NOMO-1 treated with DMSO at 0.1 percent for 48 hours (cell line): ENCODE measurements around the gene FAM110C.
"Not testable (repeated sequence)": the region's sequence is repeated elsewhere in the genome, so short reads cannot be mapped to it uniquely, and the experiment has no call there.

Experiments
- DNase-seq: peaks from one replicate; lab custom pipeline; 2025; ENCODE audit not compliant: unreplicated experiment; lab: John Stamatoyannopoulos, UW

FAM110C gene

DNA sequence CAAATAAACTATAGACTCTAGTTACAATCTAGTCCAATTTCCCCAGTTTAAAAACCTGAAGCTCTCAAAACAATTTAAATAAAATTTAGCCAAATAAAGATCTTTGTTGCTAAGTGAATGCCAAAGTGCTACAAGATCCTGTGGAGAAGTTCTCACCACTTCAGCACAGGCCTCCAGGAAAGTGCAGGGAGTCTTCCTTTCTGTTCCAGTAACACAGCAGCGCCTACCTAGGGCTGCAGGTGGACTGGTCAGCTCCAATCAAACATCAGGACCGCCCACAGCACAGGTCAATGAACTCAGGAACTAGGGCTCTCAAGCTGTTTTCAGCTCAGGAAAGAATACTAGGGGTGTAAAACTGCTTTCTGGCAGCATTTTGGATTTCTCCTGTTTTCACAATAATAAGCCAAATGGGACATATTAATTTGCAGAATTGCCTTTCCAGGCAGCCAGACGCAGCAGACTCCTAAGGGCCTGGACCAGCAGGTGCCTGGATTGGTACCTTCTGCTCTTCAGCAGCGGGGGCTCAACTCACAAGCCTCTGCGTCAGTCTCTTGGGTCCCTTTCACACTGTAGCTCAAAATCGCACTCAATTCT, 1.5 kb downstream of the FAM110C start:
- DNase-seq, result no peak

- no peak for DNase-seq
Observed at GRCh38 chr2:42788-43187, 3.5 kb downstream of the FAM110C start.

GRCh38 chr2:40465-40864, 5.8 kb downstream of the FAM110C start:
- no peak for DNase-seq

GRCh38 chr2:38155-38554, 8.2 kb downstream of the FAM110C start:
- no peak for DNase-seq

DNA sequence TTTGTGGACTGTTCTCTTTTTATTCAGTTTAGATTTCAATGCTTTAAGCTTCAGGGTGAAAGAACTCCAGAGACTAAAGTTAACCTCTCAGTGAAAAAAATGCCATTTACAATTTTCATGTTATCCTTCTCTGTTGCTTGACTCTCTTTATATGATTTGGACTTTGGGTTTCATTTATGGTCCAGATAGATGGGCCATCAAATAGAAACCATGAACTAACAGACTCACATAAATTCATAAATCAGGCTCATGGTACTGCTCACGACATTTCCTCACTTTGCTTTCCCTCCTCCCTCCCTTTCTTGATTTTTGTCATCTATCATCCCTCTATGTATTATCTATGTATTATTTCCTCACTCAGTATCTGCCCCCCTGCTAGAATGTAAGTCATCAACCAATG, 10.0 kb downstream of the FAM110C start:
- no peak for DNase-seq

GRCh38 chr2:35852-36251, 10.5 kb downstream of the FAM110C start:
- DNase-seq, result no peak

GRCh38 chr2:33620-34019, 12.7 kb downstream of the FAM110C start:
- DNase-seq, result no peak

GRCh38 chr2:32068-32467, 14.2 kb downstream of the FAM110C start:
- DNase-seq, result no peak

DNA sequence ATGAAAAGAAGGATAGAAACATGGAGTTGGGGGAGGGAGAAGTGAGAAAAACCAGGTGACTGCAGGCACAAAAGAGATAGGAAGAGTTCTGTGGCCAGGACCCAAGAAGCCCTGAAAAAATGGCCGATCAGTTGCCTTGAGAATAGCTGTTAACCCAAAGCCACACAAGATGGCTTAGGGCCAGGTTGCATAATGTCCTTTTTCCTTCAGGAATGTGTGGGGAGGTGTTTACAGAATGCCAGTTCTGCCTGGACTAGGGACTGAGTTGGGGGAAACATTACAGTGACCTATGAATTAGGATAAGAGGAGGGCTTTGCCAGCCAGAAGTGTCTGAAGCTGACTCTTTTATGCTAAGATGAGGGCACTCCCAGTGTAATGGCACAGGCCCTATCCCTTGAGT, 17.1 kb downstream of the FAM110C start:
- DNase-seq, result no peak

- no peak for DNase-seq
Observed at GRCh38 chr2:28406-28975, 17.8 kb downstream of the FAM110C start.

DNA sequence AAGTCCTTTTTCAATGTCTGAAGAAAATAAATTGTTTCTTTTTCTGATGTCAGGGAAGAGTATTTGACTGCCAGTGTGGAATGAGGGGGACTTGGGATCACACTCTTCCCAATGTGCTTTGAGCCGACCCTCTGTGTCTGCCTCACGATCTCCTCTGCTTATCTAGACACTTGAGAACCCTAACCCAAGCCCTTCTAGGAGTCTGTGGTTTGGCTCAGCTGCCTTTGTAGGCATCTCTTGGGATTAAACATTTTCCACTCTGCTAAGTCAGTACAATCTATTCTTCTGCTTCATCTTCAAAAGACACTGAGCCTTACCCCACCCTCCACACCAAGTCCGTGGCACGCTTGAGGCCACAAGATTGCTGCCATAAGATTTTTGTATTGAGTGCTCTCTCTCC, 19.4 kb downstream of the FAM110C start:
- DNase-seq, result no peak

- no peak for DNase-seq
Observed at GRCh38 chr2:25543-25942, 20.8 kb downstream of the FAM110C start.

DNA sequence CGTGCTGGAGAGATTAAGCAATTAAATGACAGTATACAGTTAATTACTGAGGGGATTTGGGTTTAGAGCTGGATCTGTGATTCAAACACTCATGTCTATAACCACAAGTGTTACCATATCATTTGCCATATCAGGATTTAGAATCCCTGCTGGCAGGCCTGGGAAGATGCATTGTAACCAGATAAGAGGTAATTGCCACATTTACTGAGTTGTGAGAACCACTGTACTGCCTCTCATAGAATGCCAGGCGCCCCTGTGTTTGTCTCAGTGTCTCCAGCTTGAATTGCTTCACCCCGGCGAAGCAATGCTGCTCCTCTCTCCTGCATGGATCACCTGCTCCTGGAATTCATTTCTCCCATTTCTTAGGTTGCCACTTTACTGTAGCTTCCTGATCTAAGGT, 21.7 kb downstream of the FAM110C start:
- not testable (repeated sequence) for DNase-seq

GRCh38 chr2:24107-24506, 22.2 kb downstream of the FAM110C start:
- DNase-seq, result no peak

GRCh38 chr2:23283-23682, 23.0 kb downstream of the FAM110C start:
- DNase-seq, result no peak

DNA sequence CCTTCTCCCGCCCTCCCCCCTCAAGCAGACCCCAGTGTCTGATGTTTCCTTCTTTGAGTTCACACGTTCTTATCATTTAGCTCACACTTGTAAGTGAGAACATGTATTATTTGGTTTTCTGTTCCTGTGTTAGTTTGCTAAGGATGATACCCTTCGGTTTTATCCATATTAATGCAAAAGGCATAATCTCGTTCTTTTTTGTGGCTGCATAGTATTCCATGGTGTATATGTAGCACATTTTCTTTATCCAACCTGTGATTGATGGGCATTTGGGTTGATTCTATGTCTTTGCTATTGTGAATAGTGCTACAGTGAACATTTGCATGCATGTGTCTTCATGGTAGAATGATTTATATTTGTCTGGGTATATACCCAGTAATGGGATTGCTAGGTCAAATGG, 24.1 kb downstream of the FAM110C start:
- not testable (repeated sequence) for DNase-seq

DNA sequence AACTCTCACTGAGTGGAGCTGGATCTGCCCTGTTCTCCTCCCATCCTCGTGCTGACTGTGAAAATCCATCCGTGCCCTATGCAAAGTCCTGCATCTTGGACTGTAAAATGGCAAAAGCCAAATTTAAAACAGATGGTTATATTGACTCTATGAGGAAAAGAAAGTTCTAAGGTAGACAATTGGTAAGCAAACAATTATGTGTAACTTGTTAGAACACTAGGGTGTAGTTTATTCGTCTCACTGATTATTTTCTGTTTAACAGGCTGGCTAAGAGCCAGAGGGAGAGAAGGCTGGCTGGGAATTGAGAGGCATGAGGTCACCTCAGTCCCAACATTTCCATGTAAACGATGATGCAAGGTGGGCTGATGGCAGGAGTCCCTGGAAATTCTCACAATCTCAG, 26.0 kb downstream of the FAM110C start:
- DNase-seq, result not testable (repeated sequence)

DNA sequence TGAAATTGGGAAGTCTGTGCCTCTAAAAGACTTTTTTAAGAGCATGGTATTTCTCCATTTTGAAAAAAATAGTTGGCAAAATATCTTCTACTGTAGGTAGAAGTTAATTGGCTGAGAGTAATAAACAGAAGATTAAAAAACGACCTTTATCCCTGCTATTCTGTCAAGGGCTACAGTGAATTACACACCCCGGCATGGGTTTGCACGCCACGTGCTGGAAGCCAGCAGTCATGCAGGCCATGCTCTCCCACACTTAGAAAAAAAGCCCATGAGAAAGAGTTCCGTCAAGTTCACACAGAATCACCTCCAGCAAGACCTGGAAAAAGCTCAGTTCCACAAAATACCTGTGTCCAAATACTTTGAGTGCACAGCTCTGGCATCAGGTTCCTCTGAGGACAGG, 26.8 kb downstream of the FAM110C start:
- DNase-seq, result no peak

GRCh38 chr2:18402-19271, 27.7 kb downstream of the FAM110C start:
- DNase-seq, result no peak

GRCh38 chr2:15916-16315, 30.4 kb downstream of the FAM110C start:
- DNase-seq, result not testable (repeated sequence)

DNA sequence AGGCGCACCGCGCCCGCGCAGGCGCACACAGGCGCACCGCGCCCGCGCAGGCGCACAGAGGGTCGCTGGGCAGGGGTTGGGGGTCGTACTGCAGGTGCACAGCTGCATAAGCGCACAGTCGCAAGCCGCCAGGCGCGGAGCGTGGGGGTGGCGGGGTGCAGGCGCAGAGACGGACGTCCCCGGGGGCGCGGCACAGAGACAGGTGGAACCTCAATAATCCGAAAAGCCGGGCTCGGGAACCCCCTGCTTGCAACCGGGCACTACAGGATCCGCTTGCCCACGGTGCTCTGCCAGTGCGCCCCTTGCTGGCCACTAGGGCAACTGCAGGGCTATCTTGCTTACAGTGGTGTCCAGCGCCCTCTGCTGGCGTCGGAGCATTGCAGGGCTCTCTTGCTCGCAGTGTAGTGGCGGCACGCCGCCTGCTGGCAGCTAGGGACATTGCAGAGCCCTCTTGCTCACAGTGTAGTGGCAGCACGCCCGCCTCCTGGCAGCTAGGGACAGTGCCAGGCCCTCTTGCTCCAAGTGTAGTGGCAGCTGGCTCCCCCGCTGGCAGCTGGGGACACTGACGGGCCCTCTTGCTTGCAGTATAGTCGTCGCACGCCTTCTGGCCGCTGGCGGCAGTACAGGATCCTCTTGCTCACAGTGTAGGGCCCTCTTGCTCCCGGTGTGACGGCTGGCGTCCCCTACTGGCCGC, 34.9 kb downstream of the FAM110C start:
- no peak for DNase-seq
